Measurements from ENCODE around the gene PRKN. TPM values are rescaled to one million over a fixed set of nuclear protein-coding genes. Genes with fewer than 3 reads are reported as not detected.

PRKN gene
- total and polyA plus RNA-seq, 9 donors: 3.0 to 15.0 (median 9.2) TPM

- DNase-seq: no peak
- 73 to 83% (median 82%) methylated on average over 4 of the region's 4 CpGs for WGBS, 3 donors
- TF ChIP-seq POLR2A (IDR thresholded peaks at IDR 0.05): no peak
- TF ChIP-seq EP300 (IDR thresholded peaks at IDR 0.05): no peak
- no peak for TF ChIP-seq CTCF (IDR thresholded peaks at IDR 0.05)
Measured at GRCh38 chr6:162612613-162613012, 115.0 kb downstream of the PRKN start.

GRCh38 chr6:162610351-162610750, 117.2 kb downstream of the PRKN start:
- 96 to 97% (median 96%) methylated on average over 5 of the region's 5 CpGs for WGBS, 3 donors
- Histone ChIP-seq H3K36me3 (no peaks in the 10 kb centered on the region), H3K9me3 (no peaks in the 10 kb centered on the region), H3K4me3 (no peak overlapping the region), H3K27ac (no peak overlapping the region), H3K4me1 (ENCODE audit: insufficient read depth) (peaks cover under 1% of the 10 kb centered on the region), H3K27me3 (no peaks in the 10 kb centered on the region)
- TF ChIP-seq EP300 (IDR thresholded peaks at IDR 0.05): no peak
- no peak for TF ChIP-seq CTCF (IDR thresholded peaks at IDR 0.05)
- no peak for TF ChIP-seq POLR2A (IDR thresholded peaks at IDR 0.05)
- intact Hi-C loops (cut with DNase I): no loop called here
- no peak for DNase-seq

More at GRCh38 chr6:162612613-162613012, 115.0 kb downstream of the PRKN start:
- peaks cover 2% of the 10 kb centered on the region for H3K4me1 ChIP-seq (ENCODE audit: insufficient read depth)
- no peak overlapping the region for H3K27ac ChIP-seq
- no peaks in the 10 kb centered on the region for H3K27me3 ChIP-seq
- intact Hi-C loops (cut with DNase I): no loop called here
- H3K9me3 ChIP-seq: no peaks in the 10 kb centered on the region
- H3K4me3 ChIP-seq: no peak overlapping the region
- H3K36me3 ChIP-seq: no peaks in the 10 kb centered on the region

- H3K27me3 ChIP-seq: no peaks in the 10 kb centered on the region
- no peak overlapping the region for H3K27ac ChIP-seq
- intact Hi-C loops (cut with DNase I): no loop called here
- H3K4me3 ChIP-seq: no peak overlapping the region
- H3K9me3 ChIP-seq: no peaks in the 10 kb centered on the region
- H3K4me1 ChIP-seq (ENCODE audit: insufficient read depth): no peaks in the 10 kb centered on the region
- no peaks in the 10 kb centered on the region for H3K36me3 ChIP-seq
- TF ChIP-seq CTCF (IDR thresholded peaks at IDR 0.05): no peak
- no peak for TF ChIP-seq EP300 (IDR thresholded peaks at IDR 0.05)
- TF ChIP-seq POLR2A (IDR thresholded peaks at IDR 0.05): no peak
- WGBS, 3 donors: 82 to 91% (median 85%) methylated on average over 1 of the region's 1 CpG
- DNase-seq: no peak
Measured at GRCh38 chr6:162605881-162606280, 121.7 kb downstream of the PRKN start.

GRCh38 chr6:162603231-162604015, 124.1 kb downstream of the PRKN start:
- no peak overlapping the region for H3K27ac ChIP-seq
- H3K4me3 ChIP-seq: no peak overlapping the region
- no peak for TF ChIP-seq EP300 (IDR thresholded peaks at IDR 0.05)
- no peak for TF ChIP-seq CTCF (IDR thresholded peaks at IDR 0.05)
- TF ChIP-seq POLR2A (IDR thresholded peaks at IDR 0.05): no peak
- DNase-seq: no peak
- H3K27me3 ChIP-seq: no peaks in the 10 kb centered on the region
- no peaks in the 10 kb centered on the region for H3K36me3 ChIP-seq
- WGBS, 3 donors: 95 to 96% (median 95%) methylated on average over 13 of the region's 13 CpGs
- intact Hi-C loops (cut with DNase I): no loop called here
- H3K9me3 ChIP-seq: no peaks in the 10 kb centered on the region
- H3K4me1 ChIP-seq (ENCODE audit: insufficient read depth): no peaks in the 10 kb centered on the region
